HK-2 (cell line): Measurements from ENCODE around the gene FBRSL1.
A peak's percentile ranks its signal among the peaks of the same experiment; 100 is the strongest.

Source experiments
- DNase-seq: peaks from one replicate; pipeline ENCODE4 v3.0.0-alpha.2; 2018; ENCODE audit not compliant: unreplicated experiment

Gene FBRSL1

DNA sequence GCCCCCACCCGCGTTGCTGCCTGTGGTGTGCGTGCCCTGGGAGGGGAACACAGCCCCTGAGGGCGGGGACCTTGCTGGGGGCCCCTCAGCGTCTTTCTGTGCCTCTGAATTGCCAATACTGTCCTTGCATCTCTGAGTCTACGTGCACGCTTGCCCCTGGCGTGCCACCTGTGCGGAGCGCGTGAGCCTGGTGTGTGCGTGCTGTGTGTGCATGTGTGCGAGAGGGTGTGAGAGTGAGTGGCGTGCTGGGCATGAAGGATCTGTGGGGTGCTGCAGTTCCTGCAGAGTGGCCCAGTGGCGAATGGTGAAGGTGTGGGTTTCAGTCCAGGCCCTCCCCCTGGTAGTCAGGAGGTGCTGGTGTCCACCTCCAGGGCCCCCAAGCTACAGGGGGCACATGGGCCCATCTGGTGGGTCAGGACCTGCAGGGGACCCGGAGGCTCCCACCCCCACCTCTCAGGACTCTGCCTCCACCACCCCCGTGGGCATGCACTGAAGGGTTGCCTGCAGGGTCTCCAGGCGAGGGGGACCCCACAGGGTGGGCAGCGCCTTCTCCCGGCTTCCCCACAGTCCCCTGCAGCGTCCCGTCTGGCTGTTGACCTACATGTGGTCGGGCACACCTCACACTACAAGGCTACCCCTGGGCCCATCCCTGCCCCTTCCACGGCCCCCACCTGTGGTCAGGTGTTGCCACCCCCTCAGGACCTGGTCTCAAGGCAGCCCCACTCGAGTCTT is 21.0 kb downstream of the FBRSL1 start:
- no peak for DNase-seq

DNA sequence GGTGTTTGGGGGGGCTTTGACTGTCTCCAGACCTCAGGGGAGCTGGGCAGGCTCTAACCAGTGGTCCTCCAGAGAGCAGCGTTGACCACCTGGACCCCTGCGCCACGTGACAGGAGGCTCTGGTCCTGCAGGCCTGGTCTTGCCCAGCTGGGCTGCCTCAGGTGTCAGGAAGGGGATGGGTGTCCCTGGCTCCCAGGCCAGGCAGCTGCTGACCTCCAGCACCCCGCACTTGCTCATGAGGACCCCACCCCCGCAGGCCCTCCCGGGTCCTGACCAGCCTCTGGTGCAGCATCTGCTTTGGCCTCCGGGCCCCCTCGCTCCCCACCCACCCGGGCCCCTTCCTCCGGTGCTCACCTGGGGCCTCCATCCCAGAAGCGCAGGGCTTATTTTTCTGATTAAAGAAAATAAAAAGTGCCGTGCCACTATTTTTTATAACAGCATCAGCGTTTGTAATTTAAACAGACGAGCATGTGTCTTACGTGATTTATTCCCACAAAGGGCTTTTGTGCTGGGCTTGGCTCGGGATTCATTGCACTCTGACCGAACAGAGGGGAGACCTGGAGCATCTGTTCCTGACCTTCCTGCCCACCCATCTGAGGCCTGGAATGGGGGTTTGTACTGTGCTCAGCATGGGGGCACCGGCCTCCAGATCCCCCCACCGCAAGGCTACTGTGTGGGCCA is 21.7 kb downstream of the FBRSL1 start:
- no peak for DNase-seq

DNA sequence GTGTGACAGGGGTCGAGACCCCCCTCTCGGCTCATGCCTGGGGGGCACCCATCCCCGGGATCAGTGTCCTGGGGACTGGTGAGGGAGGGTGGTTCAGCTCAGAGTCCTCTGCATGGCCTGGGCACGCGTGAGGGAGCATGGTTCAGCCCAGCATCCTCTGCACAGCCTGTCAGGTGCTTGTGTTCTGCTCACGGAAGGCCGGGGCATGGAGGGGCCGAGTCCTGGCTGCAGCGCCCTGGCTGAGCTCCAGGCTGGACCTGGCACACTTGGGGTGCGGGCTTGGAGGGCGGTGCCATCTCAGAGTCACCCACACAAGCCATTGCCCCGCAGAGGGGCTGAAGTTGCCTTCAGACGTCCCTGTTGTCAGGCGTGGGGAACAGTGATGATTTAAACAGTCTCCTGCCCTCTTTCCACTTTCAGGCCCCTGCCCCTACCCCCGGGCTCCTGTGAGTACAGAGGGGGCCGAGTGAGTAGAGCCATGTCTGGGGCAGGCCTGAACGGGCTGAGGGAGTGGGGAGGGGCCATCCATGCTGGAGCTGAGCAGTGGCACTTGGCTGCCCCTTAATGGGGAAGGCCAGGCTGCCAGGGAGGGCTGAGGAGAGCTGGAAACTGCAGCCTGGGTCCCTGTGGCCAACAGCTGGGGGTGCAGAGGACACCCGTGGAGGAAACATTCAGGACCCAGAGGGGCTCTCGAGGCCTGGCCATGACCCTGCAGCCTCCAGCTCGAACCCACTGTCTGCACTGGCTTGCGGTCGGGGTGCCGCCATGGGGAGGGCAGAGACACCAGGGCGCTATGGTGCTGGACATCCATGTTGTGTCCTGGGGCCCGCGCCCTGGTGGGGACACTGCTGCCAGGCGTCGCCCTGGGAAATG is 22.5 kb downstream of the FBRSL1 start:
- DNase-seq: no peak

DNA sequence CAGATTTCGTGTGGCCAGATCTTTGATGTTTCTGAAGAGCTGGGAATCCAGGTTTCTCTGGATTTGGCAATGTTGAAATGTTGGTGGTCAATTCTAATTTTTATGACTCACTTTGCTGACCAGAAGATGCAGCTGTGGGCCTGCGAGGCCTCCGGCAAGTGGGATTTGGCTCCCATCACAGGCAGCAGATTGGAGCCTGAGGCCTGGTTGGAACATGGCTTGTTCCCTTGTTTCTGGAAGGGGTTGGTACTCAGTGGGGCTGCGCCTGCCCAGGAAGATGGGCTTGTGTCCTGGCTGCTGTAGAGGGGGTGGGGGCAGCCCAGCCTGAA is 23.1 kb downstream of the FBRSL1 start:
- no peak for DNase-seq

DNA sequence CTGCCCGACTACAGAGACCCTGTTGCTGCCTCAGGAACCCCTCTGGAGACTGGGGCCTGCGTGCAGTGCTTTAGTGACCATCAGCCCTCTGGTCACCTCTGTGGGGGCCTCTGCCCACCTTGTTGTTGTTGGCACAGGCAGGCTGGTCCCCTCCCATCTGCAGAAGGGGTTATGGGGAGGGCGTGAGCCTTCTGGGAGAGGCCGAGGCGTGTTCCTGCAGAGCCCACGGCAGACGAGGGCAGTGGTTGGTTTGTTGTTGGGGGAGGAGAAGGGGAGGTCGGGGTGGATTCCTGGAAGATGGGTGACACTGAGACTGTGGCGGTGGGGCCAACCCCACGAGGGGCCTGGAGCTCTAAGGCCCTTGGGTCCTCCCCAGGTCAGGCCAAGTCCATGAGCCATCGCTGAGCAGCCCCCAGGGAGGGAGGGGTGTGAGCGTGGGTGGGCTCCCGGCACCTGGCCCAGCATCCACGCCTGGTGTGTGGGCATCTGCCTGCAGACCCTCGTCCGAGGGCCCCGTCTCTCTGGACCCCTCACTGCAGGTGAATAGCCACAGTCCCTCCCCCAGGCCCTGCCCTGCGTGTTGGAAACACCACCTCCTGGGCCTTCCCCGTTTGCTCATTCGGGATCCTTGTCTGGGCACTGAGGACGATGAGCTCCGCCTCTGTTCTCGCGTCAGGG is 23.6 kb downstream of the FBRSL1 start:
- no peak for DNase-seq

DNA sequence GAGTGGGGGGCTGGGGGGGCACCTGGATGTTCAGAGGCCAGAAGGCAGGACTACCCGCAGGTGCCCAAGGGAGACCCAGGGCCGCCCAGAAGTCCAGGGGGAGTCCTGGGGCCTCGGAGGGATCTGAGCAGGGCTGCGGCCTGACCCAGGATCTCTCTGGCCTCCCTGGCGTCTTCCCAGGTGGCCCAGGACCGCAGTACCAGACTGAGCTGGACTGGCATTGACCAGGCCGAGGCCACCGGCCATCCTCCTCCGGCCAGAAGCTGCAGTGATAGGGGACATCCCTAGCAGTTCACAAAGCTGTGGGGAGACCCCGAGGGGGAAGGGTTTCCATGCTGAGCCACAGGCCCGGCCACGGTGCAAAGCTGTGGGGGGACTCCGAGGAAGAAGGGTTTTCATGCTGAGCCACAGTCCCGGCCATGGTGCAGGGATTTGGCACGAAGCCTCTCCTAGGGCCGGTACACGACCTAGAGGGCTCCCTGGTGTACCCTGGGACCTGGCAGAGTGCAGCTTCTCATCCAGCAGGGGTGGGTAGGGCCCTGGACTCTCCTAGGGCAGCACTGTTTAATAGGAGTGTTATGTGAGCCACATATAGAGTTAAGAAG is 24.4 kb downstream of the FBRSL1 start:
- no peak for DNase-seq

DNA sequence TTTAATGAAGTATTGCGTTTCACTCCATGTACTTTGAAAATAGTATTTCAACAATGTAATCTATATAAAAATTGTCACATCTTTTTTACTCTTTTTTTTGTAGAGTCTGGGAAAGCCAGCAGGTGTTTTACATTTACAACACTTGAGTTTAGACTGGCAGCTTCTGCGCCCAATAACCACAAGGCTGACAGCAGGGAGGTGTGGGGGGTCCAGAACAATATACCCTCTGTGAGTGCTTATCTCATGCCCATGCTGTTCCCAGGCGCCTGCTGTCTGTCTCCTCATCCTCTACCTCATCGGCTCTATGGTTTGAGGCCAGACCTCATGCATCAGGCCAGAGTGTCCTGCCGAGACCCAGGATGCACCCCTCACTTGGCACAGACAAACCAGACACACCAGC is 24.9 kb downstream of the FBRSL1 start:
- no peak for DNase-seq

DNA sequence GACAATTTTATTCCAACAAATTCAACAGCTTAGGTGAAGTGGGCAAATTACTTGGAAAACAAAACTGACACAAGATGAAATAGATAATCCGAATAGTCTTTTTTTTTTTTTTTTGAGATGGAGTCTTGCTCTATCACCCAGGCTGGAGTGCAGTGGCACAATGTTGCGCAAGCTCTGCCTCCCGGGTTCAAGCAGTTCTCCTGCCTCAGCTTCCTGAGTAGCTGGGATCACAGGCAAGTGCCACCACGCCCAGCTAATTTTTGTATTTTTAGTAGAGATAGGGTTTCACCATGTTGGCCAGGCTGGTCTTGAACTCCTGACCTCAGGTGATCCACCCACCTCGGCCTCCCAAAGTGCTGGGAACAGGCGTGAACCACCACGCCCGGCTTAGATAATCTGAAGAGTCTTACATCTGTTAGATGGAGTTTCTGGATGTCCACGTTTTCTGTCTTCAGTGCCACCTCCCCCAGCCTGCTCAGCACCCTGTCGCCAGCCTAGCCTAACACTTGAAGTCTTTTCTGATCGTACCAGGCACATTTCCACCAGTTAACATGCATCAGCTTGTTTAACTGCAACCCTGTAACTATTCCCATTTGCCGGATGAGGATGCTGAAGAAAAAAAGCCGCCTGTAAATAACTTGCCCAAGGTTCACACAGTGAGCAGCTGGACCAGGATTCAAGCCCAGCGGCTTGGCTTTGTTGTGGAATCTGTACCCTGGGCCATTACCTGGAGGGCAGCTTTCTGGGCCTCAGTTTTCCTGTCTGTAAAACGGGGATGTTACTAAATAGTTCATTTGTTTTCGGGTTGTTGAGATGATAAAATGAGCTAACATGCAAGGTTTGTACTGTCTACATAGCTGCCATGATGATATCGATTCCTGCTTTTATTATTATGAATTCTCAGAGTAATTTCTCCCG is 26.4 kb downstream of the FBRSL1 start:
- no peak for DNase-seq

DNA sequence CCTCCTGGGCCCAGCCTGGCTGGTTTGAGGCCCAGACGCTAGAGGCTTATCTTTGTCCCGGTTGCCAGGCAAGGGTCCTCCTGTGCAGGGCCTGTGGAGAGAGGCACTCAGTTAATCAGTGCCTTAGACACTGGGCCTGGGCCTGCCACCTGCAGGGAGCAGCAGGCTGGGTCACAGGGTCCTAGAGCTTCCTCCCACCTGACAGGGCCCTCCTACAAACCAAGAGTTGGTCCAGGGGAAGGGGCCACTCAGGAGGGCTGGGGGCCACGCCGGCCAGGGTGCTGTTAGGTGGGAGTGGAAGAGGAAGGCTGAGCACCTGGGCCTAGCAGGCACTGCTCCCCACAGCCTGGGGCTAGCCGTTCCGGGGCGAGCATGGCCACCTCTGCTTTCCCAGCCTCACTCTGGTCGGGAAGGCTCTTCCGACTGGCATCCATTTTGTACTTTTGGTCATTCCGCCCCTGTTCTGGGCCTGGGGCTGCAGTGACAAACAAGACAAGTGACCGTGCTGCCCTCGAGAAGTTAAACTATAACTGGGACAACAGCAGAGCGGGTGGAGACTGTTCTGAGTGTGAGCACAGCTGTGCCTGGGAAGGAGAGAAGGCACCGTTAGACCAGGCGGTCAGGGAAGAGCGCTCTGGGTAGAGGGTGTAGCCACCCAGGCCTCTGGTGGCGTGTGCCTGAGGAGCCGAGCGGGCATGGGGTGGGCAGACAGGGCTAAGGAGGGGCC is 27.2 kb downstream of the FBRSL1 start:
- no peak for DNase-seq

DNA sequence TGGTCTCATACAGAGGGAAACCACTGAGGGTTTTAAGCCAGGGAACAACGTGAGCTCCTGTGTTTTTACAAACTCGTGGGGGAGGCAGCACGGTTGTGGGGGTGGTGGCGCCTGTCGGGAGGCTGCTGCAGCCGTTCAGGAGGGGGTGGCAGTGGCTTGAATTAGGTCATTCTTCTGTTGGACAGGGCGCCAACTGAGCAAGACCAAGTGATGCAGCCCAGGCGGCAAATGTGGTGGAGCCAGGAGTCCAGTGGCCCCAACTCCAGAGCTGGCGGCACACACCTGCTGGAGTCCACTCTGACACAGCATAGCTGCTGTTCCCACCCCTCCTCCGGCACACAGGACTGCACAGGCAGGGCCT is 27.8 kb downstream of the FBRSL1 start:
- DNase-seq: no peak

DNA sequence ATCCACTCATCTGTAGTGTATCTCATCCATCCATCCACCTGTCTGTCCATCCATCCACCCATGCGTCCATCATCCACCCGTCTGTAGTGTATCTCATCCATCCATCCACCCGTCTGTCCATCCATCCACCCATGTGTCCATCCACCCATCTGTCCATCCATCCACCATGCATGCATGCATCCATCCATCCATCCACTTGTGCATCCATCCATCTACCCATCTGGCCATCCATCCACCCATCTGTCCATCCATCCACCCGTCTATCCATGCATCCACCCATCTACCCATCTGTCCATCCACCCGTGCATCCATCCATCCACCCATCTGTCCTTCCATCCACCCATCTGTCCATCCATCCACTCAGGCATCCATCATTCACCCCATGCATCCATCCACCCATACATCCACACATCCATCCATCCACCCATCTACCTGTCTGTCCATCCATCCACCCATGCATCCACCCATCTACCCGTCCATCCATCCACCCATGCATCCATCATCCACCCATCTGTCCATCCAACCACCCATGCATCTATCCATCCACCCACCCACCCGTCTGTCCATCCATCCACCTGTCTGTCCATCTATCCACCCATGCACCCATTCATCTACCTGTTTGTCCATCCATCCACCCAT is 28.5 kb downstream of the FBRSL1 start:
- DNase-seq: no peak

DNA sequence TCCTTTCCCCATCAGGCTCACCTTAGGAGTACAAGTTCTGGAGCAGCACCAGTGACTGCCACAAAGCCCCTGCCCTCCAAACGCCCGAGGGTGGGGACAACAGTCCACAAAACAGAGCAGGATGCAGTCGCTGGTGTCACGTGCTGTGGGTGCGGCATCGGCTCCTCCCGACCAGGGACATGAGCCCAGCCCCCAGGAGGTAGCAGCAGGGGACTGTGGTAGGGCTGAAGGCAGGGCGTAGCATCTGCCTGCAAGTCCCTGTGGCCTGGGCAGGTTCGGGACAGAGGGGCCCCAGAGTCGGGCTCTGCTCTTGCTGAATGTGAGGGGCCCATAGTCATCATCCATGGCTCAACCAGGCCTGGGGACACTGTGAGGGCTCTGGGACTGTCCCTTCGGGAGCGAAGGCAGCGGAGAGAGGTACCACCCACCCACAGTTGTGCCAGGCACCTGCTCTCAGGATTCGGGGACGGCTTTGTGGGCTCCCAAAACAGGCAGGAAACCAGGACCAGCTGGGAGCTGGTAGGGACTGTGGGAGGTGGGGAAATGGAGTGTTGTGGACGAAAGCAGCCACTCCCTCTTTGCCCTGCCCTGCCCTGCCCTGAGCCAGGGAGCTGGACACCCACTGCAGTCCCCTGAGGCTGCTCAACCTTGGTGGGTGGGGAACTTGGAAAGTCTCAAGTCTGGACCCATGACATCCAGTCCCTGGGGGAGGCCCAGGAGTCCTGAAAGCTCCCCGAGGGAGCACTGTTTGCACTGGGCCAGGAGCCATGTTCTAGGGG is 30.7 kb downstream of the FBRSL1 start:
- DNase-seq: no peak

DNA sequence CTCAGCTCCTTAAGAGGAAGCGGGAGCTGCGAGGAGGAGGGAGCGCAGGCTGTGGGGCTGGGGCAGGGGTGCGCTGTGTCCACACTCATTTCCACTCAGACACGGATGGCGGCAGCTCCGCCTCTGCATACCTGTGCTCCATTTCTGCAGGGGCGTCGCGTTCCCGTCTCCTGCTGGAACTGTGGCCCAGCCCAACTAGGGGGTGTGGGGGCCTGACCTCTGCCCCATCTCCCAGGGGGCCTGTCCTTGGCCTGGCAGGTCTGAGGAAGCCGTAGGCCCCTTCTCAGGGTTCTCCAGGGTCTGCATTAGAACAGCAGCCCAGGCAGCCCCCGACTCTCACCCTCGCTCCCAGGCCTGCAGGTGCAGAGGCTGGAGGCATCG is 31.2 kb downstream of the FBRSL1 start:
- DNase-seq: no peak

DNA sequence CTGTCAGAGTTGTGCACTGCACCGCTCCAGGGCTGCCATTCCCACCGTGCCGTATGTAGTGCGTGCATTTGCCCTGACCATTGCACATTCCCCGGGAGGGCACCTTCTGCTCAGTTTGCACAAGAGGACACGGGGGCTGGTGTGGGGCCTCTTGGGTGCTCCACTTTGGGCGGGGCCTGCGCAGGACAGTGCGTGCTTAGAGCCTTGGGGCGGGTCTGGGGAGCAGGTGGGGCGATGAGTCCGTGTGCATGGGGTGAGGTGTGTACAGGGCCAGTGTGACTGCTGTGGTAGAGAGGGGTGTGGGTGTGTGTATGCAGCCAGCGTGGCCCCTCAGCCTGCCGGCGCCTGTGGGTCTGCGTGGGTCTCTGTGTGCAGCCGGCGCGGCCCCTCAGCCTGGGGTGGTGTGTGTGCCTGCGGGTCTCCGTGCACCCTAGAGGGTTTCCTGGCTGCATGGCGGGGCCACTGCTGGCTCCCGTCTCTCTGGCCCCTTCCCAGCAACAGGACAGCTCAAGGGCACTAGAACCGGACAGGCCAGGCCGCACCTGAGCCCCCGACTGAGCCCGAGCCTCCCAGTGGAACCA is 31.9 kb downstream of the FBRSL1 start:
- no peak for DNase-seq

DNA sequence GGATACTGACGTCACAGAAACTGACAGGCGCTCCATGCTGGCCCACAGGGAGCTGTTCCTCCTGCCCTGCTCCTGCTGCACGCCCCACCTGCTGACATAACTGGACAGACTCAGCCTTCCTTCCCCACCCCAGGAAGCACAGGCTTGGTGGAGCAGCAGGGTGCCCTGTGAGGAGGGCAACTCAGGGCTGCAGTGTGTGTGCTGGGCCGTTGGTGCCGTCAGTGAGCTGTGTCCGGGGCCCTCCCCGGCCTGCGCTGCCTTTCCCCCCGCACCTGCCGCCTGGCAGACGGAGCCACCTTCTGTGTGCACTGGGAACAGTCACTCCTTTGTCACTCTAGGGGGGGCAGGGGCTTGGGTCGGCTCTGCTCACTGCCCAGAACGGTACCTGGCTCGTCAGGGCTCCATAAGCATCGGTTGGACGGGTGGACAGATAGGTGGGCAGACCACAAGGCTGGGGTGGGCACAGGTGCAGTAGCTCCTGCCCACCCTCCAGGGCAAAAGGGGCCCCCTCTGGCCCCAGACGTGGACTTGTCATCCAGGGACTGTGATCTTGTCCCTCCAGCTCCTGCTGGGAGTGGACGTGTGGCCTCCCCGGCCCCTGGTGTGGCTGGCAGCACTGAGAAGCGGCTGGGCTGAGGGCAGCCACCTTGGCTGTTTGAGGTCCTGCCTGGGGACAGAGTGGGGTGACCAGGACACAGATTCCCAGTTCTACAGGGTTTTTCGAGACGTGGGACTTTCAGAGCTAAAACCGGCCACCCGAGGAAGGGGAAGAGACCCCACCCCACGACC is 32.8 kb downstream of the FBRSL1 start:
- no peak for DNase-seq

DNA sequence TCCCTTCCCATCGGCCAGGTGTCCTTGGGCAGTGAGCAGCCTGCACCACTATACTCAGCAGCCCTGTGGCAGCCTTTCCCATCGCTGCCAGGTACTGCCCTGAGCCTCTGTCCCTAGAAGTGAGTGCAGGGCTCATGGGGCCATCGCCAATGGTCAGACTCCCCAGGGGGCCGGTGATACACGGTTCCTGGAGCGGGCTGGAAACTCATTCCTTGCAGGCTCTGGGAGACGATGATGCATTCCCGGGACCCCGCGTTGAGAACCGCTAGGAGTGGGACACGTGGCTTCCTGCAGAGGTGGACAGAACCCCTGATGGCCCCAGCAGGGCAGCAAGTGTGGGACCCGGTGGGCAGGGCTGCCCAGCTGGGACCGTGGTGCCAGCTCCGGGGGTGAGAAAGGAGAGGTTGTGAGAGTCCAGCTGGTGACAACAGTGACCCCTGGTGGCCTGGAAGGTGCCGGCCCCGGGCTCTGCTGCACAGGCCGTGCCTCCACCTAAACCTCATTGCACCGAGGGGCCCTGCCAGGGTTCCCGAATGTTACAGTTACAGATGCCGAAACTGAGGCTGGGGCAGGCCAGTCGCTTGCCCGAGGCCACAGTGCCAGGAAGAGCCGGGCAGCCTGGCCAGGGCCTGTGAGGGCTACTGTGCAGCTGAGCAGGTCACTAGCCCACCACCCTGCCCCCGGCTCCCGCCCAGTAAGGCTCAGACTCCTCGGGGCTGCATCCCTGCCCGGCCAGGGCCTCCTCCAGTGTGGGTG is 33.8 kb downstream of the FBRSL1 start:
- peak; percentile 68 for DNase-seq

DNA sequence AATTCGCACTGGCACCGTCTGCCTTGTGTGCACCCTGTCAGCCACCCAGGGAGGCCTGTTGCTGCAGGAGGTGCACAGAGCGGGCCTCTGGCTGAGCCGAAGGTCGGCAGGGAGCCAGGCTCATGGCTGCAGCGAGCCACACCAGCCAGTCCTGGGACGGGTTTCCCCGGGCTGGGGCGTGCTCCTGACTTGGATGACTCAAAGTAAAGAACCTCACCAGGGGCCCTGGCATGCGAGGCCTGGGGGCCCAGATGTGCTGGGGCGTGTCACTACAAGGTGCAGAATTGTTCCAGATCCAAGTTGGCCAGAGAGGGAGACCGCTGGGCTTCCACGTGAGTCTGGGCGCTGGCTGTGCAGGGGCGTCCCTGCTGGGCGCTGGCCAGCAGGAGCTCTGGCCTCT is 34.5 kb downstream of the FBRSL1 start:
- peak; percentile 90 for DNase-seq
